Pulmonary artery endothelial cell (primary cell): ENCODE measurements around the gene SPG11. TPM values are rescaled to one million over a fixed set of nuclear protein-coding genes. Genes with fewer than 3 reads are reported as not detected.
"Not testable (repeated sequence)": the region's sequence is repeated elsewhere in the genome, so short reads cannot be mapped to it uniquely, and the experiment has no call there.

Source experiments
- DNase-seq: peaks from one replicate; pipeline ENCODE4 v3.0.0-alpha.2; 2011; ENCODE audit warnings: low read depth, low spot score
- total RNA-seq: library from RNA; depleted of rRNA; stranded (reverse); fragments of >200 nt; gene quantifications from 2 replicates; pipeline ENCODE4 v1.2.3, GENCODE V29; 2014

Gene SPG11
- total RNA-seq, 1 donor from 2014 or later: 42.3 TPM

GRCh38 chr15:44633603-44634002, 29.9 kb downstream of the SPG11 start:
- DNase-seq: no peak

- not testable (repeated sequence) for DNase-seq
Measured at GRCh38 chr15:44625286-44625685, 38.2 kb downstream of the SPG11 start.

DNA sequence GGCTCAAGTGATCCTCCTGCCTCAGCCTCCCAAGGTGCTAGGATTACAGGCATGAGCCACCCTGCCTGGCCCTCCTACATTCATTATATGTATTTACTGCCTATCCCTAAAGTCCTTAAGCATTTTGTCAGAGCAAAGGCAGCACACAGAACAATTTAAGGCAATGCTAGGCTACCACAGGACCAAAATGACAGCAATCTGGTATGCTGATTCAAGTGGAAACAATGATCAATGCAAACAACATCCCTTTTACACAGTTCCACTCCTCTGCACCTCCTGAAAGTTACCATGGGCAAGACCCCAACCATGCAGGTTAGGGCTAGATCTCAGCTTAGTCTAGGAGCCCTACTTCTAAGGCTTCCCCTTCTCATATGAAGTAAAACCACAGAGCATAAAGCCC, 40.3 kb downstream of the SPG11 start:
- no peak for DNase-seq

GRCh38 chr15:44620081-44620480, 43.4 kb downstream of the SPG11 start:
- DNase-seq: no peak

- no peak for DNase-seq
Measured at GRCh38 chr15:44616974-44617373, 46.5 kb downstream of the SPG11 start.

DNA sequence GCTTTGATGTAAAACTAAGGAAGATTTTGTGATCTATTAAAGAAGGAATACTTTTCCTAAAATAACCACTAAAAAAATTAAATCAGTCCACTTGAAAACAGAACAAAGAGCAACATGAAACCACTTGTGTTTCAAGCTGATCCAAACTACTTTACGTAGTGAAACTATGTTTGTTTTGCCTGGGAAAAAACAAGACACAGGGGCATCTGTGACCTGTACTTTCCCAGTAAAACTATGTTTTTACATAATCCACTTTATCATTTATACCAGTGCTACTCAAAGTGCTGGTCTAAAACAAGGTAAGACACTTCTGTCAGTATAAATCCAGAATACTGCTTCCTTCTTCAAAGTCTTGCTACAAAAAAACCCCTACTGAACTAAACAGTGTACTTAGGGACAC, 56.7 kb downstream of the SPG11 start:
- no peak for DNase-seq

DNA sequence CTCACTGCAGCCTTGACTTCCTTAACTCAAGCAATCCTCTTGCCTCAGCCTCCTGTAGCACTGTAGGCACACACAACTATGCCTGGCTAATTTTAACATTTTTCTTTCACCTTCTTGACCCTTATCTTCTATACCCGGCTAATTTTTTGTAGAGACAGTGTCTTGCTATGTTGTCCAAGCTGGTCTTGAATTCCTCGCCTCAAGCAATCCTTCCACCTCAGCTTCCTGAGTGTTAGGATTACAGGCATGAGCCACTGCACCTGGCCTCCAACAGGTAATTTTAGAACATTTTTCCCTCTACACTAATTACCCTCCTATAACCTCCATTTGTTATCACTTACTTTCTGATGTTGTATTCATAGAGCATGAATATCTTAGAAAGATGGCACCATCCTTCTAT, 60.3 kb downstream of the SPG11 start:
- no peak for DNase-seq

- peak; percentile 64 for DNase-seq
Measured at GRCh38 chr15:44598892-44599291, 64.6 kb downstream of the SPG11 start.

DNA sequence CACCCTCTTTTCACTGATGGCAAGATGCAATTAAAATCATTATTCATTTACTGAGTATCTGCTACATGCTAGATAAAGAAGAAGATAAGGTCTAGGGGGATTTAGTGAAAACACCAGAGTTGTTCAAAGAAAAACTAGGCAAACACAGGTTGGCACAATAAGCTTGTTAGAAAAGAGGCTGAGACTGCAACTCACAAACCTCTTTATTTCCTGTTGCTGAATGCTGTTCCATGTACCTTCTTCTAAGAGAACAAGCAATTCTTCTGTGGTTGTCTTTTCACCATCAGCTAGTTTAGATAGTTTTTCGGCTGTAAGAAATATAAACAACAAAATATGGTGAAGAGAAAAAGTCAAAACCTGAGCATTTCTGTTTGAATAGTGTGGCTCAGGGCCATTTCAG, 65.4 kb downstream of the SPG11 start:
- DNase-seq: no peak

DNA sequence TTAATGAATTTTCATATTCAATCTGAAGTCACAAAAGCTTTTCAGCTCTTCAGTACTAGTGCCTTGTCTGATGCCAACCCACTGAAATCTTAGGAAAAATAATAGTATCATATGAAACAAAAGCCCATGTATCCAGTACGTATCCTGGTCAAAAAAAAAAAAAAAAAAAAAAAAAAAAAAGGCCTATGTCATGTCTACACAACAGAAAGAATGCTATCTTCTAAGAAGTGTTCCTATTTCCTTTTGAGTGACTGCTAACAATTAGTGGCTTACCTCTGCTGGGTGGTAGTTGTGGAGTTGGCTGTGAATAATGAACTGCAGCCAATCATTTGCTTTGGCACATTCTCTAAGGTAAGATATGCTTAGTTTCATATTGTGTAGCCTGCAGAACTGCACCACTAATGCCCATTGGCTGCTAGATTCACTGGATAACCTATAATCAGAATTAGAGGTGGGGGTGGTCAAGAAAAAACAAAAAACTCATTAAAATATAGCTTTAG, 66.9 kb downstream of the SPG11 start:
- DNase-seq: no peak

- DNase-seq: no peak
Measured at GRCh38 chr15:44595656-44596510, 67.6 kb downstream of the SPG11 start.

- no peak for DNase-seq
Measured at GRCh38 chr15:44595246-44595645, 68.2 kb downstream of the SPG11 start.

DNA sequence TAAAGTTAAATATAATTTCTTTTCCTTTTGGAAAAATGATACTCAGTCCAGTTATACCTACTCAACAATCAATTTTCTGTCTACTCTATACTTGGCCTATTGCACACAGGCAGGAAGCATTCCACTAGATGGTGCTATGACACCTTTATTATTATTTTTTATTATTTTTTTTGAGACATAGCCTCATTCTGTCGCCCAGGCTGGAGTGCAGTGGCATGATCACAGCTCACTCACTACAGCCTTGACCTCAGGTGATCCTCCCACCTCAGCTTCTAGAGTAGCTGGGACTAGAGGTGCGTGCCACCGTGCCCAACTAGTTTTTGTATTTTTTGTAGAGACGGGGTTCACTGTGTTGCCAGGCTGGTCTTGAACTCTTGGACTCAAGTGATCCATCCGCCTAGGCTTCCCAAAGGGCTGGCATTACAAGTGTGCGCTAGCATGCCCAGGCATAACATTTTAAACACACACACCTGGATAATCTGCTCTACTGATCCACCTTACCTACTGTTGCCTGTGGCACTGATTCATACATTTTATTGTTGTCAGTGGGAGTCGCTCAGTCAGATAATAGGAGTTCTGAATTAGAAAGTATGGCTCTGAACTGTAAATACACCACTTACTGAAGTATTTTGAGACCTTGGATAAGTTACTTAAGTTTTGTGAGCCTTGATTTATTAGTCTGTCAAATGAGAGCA, 70.3 kb downstream of the SPG11 start:
- DNase-seq: no peak

- no peak for DNase-seq
Measured at GRCh38 chr15:44591326-44591725, 72.1 kb downstream of the SPG11 start.

DNA sequence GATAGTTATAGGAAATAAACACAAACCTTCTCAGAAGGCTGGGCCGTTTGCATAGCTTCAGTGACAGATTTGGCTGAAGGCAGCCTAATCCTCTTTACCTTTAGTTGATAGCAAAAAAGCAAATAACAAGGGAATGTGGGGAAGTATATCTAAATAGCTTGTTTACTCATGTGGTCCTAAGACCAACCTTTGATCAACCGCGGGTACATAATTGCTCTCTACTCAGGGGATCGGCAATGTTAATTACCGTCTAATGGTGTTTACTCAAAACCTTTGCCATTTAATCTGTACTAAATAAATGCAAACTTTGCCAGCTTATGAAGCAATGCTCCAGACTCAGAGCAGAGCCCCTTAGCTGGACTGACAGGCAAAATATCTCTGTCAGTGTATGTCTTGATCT, 74.9 kb downstream of the SPG11 start:
- DNase-seq: no peak

GRCh38 chr15:44585633-44586032, 77.8 kb downstream of the SPG11 start:
- no peak for DNase-seq

DNA sequence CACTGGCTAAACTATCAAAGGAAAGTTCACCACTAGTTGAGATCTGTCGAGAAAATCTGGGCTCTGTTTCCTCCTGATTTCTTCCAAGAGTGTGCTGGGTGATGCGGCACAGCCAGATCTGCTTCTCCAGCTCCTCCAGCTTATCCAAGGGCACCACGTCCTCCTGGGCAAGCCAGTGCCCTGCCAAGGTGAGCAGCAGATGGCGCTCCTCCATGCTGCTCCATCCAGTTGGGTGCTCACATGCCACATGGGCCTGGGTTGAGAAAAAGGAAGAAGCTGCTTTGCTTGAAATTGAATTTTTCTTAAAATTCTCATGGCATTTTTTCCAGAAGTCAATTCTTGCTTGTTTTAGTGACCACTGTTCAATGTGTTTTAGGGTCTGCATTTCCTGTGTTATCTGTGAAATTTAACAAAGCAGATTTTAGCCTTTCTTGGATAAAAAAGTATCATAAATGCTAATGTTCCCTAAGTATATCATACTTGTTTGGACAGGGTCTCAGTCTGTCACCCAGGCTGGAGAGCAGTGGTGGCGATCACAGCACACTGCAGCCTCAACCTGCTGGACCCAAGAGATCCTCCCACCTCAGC, 79.2 kb downstream of the SPG11 start:
- peak; percentile 13 for DNase-seq

GRCh38 chr15:44580105-44580504, 83.4 kb downstream of the SPG11 start:
- DNase-seq: no peak

- no peak for DNase-seq
Measured at GRCh38 chr15:44574734-44575133, 88.7 kb downstream of the SPG11 start.

DNA sequence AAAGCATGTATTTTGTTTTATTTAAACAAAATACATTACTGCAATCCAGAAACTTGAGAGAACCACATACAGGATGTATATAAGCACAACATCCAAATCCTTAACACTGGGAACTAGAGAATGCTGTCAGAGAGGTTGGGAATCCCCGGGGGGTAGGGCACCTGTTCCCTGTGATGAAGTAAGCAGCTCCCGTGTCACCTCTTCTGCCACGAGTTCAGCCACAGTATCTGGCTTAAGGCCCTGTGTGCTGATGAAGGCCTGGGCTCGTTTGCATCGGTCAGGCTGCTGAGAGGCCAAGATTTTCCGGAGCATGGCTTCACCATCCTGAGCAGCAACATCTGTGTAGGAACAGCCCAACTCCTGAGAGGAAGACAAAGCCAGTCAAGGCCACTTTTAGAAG, 90.1 kb downstream of the SPG11 start:
- no peak for DNase-seq

GRCh38 chr15:44570361-44570760, 93.1 kb downstream of the SPG11 start:
- no peak for DNase-seq

- no peak for DNase-seq
Measured at GRCh38 chr15:44569316-44569715, 94.1 kb downstream of the SPG11 start.
